Central memory CD8-positive, alpha-beta T cell (primary cell): Measurements from ENCODE around the gene GOLT1B.
A peak's percentile ranks its signal among the peaks of the same experiment; 100 is the strongest.

Source experiments
- ATAC-seq: fragments of 150-1000 bp; cut with Tn5 transposase; replicated peaks from 2 replicates; pipeline ENCODE4 v1.10.0; 2022; ENCODE audit warnings: mild to moderate bottlenecking, moderate FRiP score, moderate number of reproducible peaks; ENCODE audit not compliant: poor library complexity, severe bottlenecking; ENCODE audit errors: extremely low read depth
- DNase-seq, 2 donors: peaks; one replicate each; pipeline ENCODE4 v3.0.0; 2021; ENCODE audit warnings: low spot score in 2 of 2
- H3K27ac Mint-ChIP-seq: one replicate; pipeline ENCODE4 v1.8.0; 2022; ENCODE audit warnings: low read depth, mild to moderate bottlenecking, moderate library complexity, mixed read lengths
- H3K27me3 Mint-ChIP-seq: one replicate; pipeline ENCODE4 v1.8.0; 2022; ENCODE audit warnings: mixed read lengths
- H3K36me3 Mint-ChIP-seq: one replicate; pipeline ENCODE4 v1.8.0; 2022; ENCODE audit warnings: mild to moderate bottlenecking, moderate library complexity, mixed read lengths; ENCODE audit not compliant: insufficient read depth
- H3K4me1 Mint-ChIP-seq: one replicate; pipeline ENCODE4 v1.8.0; 2022; ENCODE audit warnings: mixed read lengths
- H3K4me3 Mint-ChIP-seq: one replicate; pipeline ENCODE4 v1.8.0; 2022; ENCODE audit warnings: mild to moderate bottlenecking, moderate library complexity, mixed read lengths
- H3K9me3 Mint-ChIP-seq: one replicate; pipeline ENCODE4 v1.8.0; 2022; ENCODE audit warnings: mixed read lengths

GOLT1B gene

DNA sequence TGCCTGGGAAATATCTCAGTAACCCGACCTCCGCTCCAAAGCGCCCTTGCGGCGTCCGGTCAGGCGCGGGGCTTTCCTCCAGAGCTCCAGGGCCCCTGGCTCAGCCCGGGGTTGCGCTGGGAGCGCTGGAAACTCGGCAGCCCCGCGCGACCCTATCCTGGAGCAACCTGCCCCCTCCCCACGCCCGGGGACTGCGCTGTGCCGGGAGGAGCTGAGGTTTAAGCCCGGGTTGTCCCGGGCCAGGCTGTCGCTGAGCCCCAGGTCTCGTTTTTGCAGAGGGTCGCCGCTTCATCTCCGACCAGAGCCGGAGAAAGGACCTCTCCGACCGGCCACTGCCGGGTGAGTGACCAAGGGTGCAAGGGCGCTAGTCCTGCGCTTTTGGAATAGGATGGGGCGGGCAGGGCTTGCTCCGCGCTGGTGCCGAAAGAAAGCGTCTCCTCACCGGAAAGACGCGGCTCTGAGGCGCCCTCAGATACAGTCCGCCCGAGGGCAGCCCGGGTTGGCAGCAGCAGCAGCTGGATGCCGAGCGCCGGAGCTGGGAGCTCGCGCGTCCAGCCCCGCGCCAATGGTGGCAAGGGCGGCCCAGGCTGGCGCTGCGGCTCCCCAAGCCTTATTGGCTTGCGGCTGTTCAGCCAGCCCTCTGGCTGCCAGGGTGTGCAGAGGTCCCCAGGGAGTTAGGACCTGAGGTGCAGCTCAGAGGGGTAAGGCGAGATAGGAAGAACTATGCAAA is 26.0 kb downstream of the GOLT1B start:
- H3K4me3 Mint-ChIP-seq: peak overlapping the region; percentile 66
- H3K36me3 Mint-ChIP-seq: peaks cover under 1% of the 10 kb centered on the region
- no peaks in the 10 kb centered on the region for H3K9me3 Mint-ChIP-seq
- H3K4me1 Mint-ChIP-seq: no peaks in the 10 kb centered on the region
- peak; percentile 28 to 36 for DNase-seq
- H3K27me3 Mint-ChIP-seq: peaks cover 49% of the 10 kb centered on the region
- ATAC-seq: peak; percentile 90
- H3K27ac Mint-ChIP-seq: no peak overlapping the region

DNA sequence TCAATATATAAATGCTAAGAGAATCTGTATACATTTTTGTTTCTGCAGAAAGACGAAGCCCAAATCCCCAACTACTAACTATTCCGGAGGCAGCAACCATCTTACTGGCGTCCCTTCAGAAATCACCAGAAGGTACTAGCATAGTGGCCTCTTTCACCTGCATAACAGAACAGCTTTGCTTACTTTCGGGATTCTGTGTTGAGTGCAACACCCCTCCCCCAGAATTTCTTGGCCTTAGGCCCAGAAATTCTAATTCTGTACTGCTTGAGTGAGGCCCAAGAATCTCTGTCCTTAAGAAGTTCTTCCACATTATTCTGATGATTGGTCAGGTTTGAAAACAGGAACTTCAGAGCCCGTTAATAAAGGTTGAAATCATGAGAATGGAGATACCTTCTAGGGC is 27.4 kb downstream of the GOLT1B start:
- DNase-seq (no peak), ATAC-seq (no peak)
- Mint-ChIP-seq H3K4me1 (no peaks in the 10 kb centered on the region), H3K27me3 (peaks cover 62% of the 10 kb centered on the region), H3K27ac (no peak overlapping the region), H3K4me3 (no peak overlapping the region), H3K9me3 (no peaks in the 10 kb centered on the region), H3K36me3 (no peaks in the 10 kb centered on the region)

- DNase-seq (no peak), ATAC-seq (no peak)
- H3K4me3 Mint-ChIP-seq: no peak overlapping the region
- no peaks in the 10 kb centered on the region for H3K36me3 Mint-ChIP-seq
- H3K9me3 Mint-ChIP-seq: no peaks in the 10 kb centered on the region
- no peaks in the 10 kb centered on the region for H3K4me1 Mint-ChIP-seq
- H3K27ac Mint-ChIP-seq: no peak overlapping the region
- peaks cover 66% of the 10 kb centered on the region for H3K27me3 Mint-ChIP-seq
Measured at GRCh38 chr12:21529456-21529855, 27.9 kb downstream of the GOLT1B start.

DNA sequence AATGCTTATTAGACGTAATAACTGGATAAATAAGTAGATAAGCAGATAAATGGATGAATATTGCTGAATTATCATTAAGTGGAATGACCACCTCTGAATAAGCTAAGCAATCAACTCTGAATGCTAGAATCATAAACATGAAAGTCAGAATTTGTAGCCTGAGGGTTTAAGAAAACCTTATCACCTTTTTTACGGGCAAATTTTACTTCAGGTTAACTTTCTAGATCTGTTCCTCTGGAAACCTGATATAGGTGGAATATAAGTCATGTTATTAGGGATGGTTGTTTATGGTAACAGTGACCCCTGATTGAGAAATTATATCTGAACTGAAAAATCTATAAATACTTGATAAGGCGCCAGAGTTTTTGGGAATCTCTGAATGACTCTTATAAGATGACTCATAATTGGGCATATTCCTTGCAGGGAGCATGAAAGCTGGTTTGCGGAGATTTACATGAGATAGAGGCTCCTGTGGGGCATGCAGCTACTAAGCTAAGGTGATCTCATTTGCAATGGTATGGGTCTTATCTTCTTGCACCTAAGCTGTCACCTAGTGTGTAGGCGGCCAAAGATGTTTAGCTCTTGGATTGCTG is 36.6 kb downstream of the GOLT1B start:
- H3K4me1 Mint-ChIP-seq: no peaks in the 10 kb centered on the region
- H3K36me3 Mint-ChIP-seq: no peaks in the 10 kb centered on the region
- no peak for DNase-seq
- H3K27me3 Mint-ChIP-seq: peaks cover 45% of the 10 kb centered on the region
- no peak overlapping the region for H3K4me3 Mint-ChIP-seq
- ATAC-seq: no peak
- H3K9me3 Mint-ChIP-seq: no peaks in the 10 kb centered on the region
- no peak overlapping the region for H3K27ac Mint-ChIP-seq

- DNase-seq (no peak), ATAC-seq (no peak)
- Mint-ChIP-seq H3K4me1 (no peaks in the 10 kb centered on the region), H3K9me3 (no peaks in the 10 kb centered on the region), H3K27ac (no peak overlapping the region), H3K36me3 (no peaks in the 10 kb centered on the region), H3K27me3 (peaks cover 46% of the 10 kb centered on the region), H3K4me3 (no peak overlapping the region)
Measured at GRCh38 chr12:21539797-21540196, 38.2 kb downstream of the GOLT1B start.

- Mint-ChIP-seq H3K9me3 (no peaks in the 10 kb centered on the region), H3K27me3 (peaks cover 41% of the 10 kb centered on the region), H3K27ac (no peak overlapping the region), H3K36me3 (no peaks in the 10 kb centered on the region), H3K4me1 (no peaks in the 10 kb centered on the region), H3K4me3 (no peak overlapping the region)
- ATAC-seq (no peak), DNase-seq (no peak)
Measured at GRCh38 chr12:21541773-21542172, 40.2 kb downstream of the GOLT1B start.

DNA sequence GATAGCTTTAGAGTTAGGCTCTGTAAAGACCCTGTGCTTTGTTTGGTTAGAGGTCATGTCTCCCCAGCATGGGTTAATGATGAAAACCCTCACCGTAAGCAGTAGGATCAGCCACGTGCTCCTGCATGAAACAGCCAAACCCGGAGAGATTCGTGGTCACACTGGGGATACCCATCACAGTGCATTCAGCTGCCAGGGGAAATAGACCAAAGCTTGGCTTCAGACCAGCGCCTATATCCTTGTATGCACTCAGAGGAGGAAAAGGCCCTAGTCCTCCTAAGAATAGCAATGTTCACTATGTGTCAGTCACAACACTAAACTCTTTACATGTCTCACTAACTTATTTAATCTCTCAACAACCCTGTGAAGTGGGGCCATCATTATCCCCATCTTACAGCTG is 40.8 kb downstream of the GOLT1B start:
- no peaks in the 10 kb centered on the region for H3K9me3 Mint-ChIP-seq

GRCh38 chr12:21543151-21543550 is 41.6 kb downstream of the GOLT1B start:
- ATAC-seq (no peak), DNase-seq (no peak)
- H3K36me3 Mint-ChIP-seq: no peaks in the 10 kb centered on the region
- no peaks in the 10 kb centered on the region for H3K4me1 Mint-ChIP-seq
- peaks cover 34% of the 10 kb centered on the region for H3K27me3 Mint-ChIP-seq
- no peak overlapping the region for H3K27ac Mint-ChIP-seq
- no peak overlapping the region for H3K4me3 Mint-ChIP-seq
- H3K9me3 Mint-ChIP-seq: no peaks in the 10 kb centered on the region

More for the DNA sequence above, 40.8 kb downstream of the GOLT1B start:
- H3K36me3 Mint-ChIP-seq: no peaks in the 10 kb centered on the region
- H3K27ac Mint-ChIP-seq: no peak overlapping the region
- H3K4me3 Mint-ChIP-seq: no peak overlapping the region
- no peak for ATAC-seq
- no peak for DNase-seq
- H3K27me3 Mint-ChIP-seq: peaks cover 34% of the 10 kb centered on the region
- no peaks in the 10 kb centered on the region for H3K4me1 Mint-ChIP-seq

DNA sequence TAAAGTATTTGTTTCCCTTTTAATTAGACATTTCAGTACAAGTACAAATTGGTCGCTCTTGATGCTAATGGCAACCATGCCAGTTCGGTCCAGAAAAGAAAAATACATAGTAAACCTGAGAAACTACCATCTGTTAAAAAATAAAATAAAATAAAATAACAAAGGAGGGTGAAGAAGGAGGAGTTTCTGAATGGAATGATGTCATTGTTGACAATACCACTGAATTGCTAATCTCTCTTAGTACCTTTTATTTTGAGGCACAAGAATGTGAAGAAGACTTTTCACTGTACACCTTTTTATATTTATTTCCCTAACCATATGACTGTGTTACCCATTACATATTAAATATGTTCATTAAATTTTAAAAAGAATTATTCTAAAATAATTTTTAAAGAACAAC is 44.0 kb downstream of the GOLT1B start:
- ATAC-seq (no peak), DNase-seq (no peak)
- H3K4me3 Mint-ChIP-seq: no peak overlapping the region
- H3K27ac Mint-ChIP-seq: no peak overlapping the region
- peaks cover 34% of the 10 kb centered on the region for H3K27me3 Mint-ChIP-seq
- no peaks in the 10 kb centered on the region for H3K36me3 Mint-ChIP-seq
- H3K4me1 Mint-ChIP-seq: no peaks in the 10 kb centered on the region
- no peaks in the 10 kb centered on the region for H3K9me3 Mint-ChIP-seq

GRCh38 chr12:21546716-21547115 is 45.1 kb downstream of the GOLT1B start:
- H3K27ac Mint-ChIP-seq: no peak overlapping the region
- DNase-seq (no peak), ATAC-seq (no peak)
- H3K27me3 Mint-ChIP-seq: peaks cover 33% of the 10 kb centered on the region
- H3K4me1 Mint-ChIP-seq: no peaks in the 10 kb centered on the region
- no peak overlapping the region for H3K4me3 Mint-ChIP-seq
- no peaks in the 10 kb centered on the region for H3K36me3 Mint-ChIP-seq
- no peaks in the 10 kb centered on the region for H3K9me3 Mint-ChIP-seq

DNA sequence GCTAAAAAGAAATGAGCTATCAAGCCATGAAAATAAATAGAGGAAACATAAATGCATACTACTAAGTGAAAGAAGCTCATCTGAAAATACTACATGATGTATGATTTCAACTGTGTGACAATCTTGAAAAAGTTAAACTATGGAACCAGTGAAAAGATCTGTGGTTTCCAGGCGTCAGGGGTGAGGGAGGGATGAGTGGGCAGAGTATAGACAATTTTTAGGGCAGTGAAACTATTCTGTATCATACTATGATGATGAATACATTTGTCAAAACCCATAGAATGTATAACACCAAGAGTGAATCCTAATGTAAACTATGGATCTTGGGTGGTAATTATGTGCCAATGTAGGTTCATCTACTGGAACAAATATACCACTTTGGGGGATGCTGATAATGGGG is 45.8 kb downstream of the GOLT1B start:
- DNase-seq: no peak
- Mint-ChIP-seq H3K4me3 (no peak overlapping the region), H3K9me3 (no peaks in the 10 kb centered on the region), H3K4me1 (no peaks in the 10 kb centered on the region), H3K36me3 (no peaks in the 10 kb centered on the region), H3K27ac (no peak overlapping the region), H3K27me3 (peaks cover 26% of the 10 kb centered on the region)
- ATAC-seq: no peak

DNA sequence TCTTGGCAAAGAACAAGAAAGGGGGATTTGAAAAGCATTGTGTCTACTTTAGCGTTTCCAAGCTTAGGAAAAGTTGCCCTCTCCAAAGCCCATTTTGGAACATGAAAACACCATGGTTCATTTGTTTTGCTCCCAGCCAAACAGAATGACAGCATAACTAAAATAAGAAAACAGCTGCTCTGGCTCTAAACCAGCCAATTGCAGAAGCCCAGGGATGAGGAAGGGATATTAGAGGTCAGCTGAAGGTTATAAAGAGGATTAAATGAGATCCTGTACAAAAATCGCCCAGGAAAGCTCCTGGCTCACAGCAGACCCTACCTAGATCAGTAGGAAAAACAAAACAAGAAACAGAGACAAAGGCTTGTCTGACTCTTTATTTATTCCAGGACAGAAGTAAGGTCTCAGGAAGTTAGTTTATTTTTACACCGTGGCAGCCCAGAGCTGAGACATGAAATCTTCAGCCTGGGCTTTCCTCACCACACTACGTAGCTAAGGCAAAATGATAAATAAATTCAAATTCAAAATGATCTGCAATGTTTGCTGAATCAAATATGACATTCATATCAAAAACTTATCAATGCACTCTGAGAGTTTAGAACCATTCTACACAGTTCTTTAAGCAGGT is 50.4 kb downstream of the GOLT1B start:
- ATAC-seq (no peak), DNase-seq (no peak)
- H3K36me3 Mint-ChIP-seq: no peaks in the 10 kb centered on the region
- H3K4me3 Mint-ChIP-seq: no peak overlapping the region
- no peak overlapping the region for H3K27ac Mint-ChIP-seq
- no peaks in the 10 kb centered on the region for H3K4me1 Mint-ChIP-seq
- no peaks in the 10 kb centered on the region for H3K9me3 Mint-ChIP-seq
- no peaks in the 10 kb centered on the region for H3K27me3 Mint-ChIP-seq
